T-helper 2 cell treated with Interferon-gamma antibody and Interleukin-4, amounts not matched to agents 5 μg/mL and 100 μg/mL, for 36 hours (primary cell): Measurements from ENCODE around the gene FZD4.
"Not testable (repeated sequence)": the region's sequence is repeated elsewhere in the genome, so short reads cannot be mapped to it uniquely, and the experiment has no call there.

Source experiments
- DNase-seq: peaks from one replicate; pipeline ENCODE4 v3.0.0; 2021; ENCODE audit warnings: low spot score
- H3K27ac Mint-ChIP-seq: one replicate; pipeline ENCODE4 v1.8.0; 2021; ENCODE audit warnings: mild to moderate bottlenecking, mixed read lengths
- H3K27me3 Mint-ChIP-seq: one replicate; pipeline ENCODE4 v1.8.0; 2021; ENCODE audit warnings: low read depth, mixed read lengths
- H3K36me3 Mint-ChIP-seq: one replicate; pipeline ENCODE4 v1.8.0; 2021; ENCODE audit warnings: low read depth, mixed read lengths
- H3K4me1 Mint-ChIP-seq: one replicate; pipeline ENCODE4 v1.8.0; 2021; ENCODE audit warnings: low read depth, mixed read lengths
- H3K4me3 Mint-ChIP-seq: one replicate; pipeline ENCODE4 v1.8.0; 2022; ENCODE audit warnings: mild to moderate bottlenecking, moderate library complexity, mixed read lengths
- H3K9me3 Mint-ChIP-seq: one replicate; pipeline ENCODE4 v1.8.0; 2021; ENCODE audit warnings: mixed read lengths

The FZD4 gene

DNA sequence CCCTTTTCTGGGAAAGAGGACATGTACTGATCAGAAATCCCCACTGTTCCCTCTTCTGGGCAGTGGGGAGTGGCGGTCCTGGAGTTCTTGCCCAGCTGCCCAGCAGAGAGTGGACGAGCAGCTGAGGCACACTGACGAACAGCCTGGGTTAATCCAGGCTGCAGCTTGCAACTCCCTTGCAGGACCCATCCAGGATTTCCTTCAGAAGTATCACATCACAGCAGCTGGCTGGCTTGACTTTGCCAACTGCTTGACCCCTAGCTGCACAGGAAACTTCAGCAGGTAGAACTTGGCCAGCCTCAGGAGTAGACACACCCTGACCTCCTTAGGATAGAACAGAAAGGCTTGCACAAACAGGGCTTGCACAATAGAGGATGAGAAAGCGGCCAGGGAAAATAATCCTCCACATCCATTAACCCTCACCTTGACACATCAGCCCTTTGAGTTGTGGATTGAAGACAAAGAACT, 27.9 kb upstream of the FZD4 start:
- Mint-ChIP-seq H3K27ac (no peak overlapping the region), H3K36me3 (no peaks in the 10 kb centered on the region), H3K9me3 (no peaks in the 10 kb centered on the region), H3K27me3 (peaks cover 7% of the 10 kb centered on the region), H3K4me1 (no peaks in the 10 kb centered on the region), H3K4me3 (no peak overlapping the region)
- DNase-seq, result no peak

DNA sequence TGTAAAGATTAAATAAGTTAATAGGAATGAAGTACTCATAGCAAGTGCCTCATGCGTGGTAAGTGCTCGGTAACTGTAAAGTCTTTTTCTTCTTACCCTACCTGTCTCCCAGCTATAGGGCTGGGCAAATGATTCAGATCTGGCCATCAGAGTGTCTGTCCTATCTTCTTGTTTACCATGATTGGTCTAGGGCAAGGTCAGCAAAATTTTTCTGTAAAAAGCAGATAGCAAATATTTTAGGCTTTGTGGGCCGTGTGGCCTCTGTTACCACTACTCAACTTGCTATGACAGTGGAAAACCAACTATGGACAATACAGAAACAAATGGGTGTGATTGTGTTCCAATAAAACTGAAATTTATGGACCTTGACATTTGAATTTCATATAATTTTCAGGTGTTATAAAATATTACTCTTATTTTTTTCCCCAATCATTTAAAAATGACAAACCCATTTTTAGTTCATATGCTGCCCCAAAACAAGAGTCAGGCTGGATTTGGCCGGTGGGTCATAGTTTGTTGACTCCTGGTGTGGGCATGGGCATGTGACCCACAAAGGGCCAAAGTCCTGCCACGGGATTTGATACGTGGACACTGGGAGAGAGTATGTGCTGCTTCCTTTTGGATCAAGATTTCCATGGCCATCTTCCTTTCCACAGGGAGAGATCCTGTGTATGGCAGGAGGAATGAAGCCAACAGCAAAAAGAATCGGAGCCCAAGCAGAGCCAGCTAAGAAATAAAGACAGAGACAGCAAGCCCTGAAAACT, 26.8 kb upstream of the FZD4 start:
- no peak overlapping the region for H3K4me3 Mint-ChIP-seq
- no peak for DNase-seq
- H3K4me1 Mint-ChIP-seq, result no peaks in the 10 kb centered on the region
- H3K9me3 Mint-ChIP-seq, result no peaks in the 10 kb centered on the region
- H3K36me3 Mint-ChIP-seq, result no peaks in the 10 kb centered on the region
- H3K27me3 Mint-ChIP-seq, result peaks cover 5% of the 10 kb centered on the region
- no peak overlapping the region for H3K27ac Mint-ChIP-seq

DNA sequence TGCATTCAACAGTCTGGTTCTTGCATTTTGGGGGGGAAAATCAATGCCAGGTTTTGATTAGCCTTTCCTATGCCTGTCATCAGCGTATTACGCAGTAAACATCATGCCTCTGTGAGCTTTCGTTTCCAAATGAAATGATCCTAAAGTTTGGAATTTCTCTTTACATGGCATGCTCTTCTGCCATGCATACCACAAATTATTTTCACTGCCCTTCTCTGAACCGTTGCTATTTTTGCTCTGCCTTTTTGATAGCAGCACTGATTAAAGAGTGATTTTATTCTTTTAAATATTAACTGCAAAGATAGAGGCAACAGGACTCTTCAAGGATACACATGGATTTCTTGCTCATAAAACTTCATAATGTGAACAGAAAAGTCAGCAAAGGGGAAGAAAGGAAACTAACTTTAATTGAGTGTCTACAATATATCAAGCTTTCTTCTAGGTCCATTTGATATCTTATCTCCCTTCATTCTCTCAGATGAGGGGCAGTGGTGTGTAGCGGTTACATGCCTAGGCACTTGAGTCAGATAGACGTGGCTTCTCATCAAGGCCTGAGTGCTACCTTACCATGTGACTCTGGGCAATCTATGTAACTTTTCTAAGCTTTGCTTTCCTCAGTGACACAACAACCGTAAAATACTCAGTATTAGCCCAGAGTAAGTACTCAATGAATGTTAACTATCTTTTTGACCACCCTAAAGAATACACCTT, 25.0 kb upstream of the FZD4 start:
- Mint-ChIP-seq H3K4me3 (no peak overlapping the region), H3K4me1 (no peaks in the 10 kb centered on the region), H3K27me3 (peaks cover 5% of the 10 kb centered on the region), H3K9me3 (no peaks in the 10 kb centered on the region), H3K27ac (no peak overlapping the region), H3K36me3 (no peaks in the 10 kb centered on the region)
- no peak for DNase-seq

DNA sequence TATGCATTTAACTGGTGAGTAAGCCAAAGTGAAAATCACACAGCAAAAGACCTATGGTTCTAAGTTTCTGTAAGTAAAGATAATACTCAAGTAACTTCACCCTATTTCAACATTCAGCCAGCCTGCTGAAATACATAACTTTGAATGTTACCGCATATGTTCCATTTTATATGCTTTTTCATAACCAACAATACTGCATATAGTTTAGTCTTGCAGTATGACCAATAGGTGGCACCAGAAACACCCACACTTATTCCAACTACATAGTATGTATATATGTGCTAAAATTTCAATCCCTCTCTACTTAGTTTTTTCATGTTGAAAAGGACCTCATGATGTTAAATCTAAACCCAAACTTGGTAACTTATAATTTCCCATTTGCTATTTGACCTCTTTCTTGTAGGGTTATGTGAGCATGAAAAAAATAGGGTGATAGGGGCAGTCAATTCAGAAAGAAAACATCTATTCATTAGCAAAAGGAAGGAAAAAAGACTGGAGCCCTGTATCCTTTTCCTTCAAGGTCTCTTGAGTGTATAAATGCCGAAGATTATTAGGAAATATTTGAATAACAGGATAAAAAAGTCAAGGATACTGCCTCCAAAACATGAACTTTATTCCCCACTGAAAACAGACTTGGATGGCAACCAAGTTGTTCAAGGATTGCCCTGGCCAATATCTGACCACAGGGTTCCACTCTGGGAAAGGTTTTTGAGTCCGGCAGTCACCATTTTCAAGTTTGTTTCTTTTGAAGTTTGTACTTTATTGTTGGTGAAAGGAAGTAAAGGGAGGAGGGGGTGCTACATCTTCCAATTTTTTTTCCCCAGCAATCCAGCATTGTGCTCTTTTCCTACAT, 23.8 kb upstream of the FZD4 start:
- no peak overlapping the region for H3K4me3 Mint-ChIP-seq
- H3K4me1 Mint-ChIP-seq, result no peaks in the 10 kb centered on the region
- H3K27me3 Mint-ChIP-seq, result peaks cover 3% of the 10 kb centered on the region
- DNase-seq, result no peak
- H3K36me3 Mint-ChIP-seq, result no peaks in the 10 kb centered on the region
- H3K27ac Mint-ChIP-seq, result no peak overlapping the region
- no peaks in the 10 kb centered on the region for H3K9me3 Mint-ChIP-seq

DNA sequence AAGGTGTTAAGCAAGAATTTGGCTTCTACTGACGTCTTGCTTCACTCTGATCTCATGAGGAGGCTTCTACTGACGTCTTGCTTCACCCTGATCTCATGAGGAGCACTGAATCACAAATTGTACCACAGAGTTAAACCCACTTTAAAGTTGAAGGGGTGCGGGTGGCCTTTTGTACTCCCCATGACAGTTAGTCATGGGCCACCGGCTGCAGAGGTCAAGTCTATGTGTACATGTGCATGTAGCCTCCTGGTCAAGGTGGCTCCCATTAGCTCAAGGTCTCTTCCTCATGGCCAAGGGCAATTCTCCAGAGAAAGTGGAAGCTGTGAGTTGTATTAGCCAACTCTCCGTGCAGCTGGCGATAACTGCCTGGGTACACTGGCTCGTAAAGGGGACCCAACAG, 23.1 kb upstream of the FZD4 start:
- H3K4me1 Mint-ChIP-seq, result no peaks in the 10 kb centered on the region

DNA sequence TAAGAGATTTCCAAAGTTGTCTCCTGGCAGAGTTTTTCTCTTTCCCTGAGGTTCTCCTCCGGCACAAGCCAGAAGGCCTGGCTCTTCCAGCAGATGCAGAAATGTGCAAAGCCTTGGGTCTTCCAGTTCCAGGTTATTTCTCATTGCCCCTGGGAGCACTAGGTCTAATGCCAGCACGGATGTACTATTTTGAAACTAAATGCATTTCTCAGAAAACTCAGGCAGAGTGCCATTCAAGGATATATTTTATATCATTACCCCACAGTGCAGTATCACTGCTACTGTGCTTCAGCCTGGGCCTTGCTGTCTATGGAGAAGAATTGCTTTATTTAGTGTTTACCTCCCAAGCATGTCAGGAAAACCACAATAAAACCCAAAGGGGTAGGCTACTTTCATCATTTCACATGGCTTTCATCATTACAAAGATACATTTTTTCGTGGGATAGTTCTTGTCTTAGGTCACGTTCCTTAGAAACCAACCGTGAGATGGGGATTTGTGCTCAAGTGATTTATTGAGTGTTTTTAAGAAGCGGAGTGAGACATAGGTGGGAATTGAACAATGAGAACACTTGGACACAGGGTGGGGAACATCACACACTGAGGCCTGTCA, 22.4 kb upstream of the FZD4 start:
- Mint-ChIP-seq H3K9me3 (peaks cover 12% of the 10 kb centered on the region), H3K27me3 (peaks cover 7% of the 10 kb centered on the region), H3K4me3 (no peak overlapping the region), H3K4me1 (no peaks in the 10 kb centered on the region), H3K27ac (no peak overlapping the region), H3K36me3 (no peaks in the 10 kb centered on the region)
- DNase-seq, result no peak

More for the DNA sequence above, 23.1 kb upstream of the FZD4 start:
- DNase-seq, result no peak
- Mint-ChIP-seq H3K36me3 (no peaks in the 10 kb centered on the region), H3K4me3 (no peak overlapping the region), H3K27me3 (peaks cover 5% of the 10 kb centered on the region), H3K27ac (no peak overlapping the region), H3K9me3 (peaks cover 5% of the 10 kb centered on the region)

DNA sequence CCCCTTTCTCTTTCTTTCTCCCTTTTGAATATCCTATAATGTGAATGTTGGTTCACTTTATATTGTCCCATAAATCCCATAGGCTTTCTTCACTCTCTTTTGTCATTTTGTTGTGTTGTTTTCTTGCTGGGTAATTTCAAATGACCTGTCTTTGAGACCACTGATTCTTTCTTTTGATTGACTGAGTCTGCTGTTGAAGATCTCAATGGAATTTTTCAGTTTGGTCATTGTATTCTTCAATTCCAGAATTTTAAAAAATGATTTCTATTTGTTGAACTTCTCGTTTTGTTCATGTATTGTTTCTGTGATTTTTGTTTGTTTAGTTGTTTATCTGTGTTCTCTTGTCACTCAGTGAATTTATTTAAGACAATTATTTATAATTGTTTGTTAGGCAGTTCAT, 17.5 kb upstream of the FZD4 start:
- peaks cover 13% of the 10 kb centered on the region for H3K9me3 Mint-ChIP-seq

DNA sequence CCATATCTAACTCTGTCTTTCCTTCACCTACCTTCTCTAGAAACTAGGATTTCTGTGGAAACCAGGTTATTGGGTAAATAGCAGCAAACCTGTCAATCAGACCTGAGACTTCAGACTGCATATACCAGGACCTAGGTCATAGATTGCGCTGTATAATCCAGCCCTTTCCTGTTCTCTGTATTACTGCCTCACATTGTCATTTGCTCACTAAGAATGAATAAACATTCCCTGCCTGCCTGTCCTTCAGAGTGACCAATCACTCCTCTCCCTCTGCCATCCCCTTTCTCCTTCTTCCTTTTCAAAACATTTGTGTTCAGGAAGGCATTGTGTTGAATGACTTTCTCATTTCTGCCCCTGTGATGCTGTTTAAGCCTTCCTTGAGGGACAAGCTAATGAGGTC, 14.1 kb upstream of the FZD4 start:
- no peaks in the 10 kb centered on the region for H3K4me1 Mint-ChIP-seq
- H3K27ac Mint-ChIP-seq, result no peak overlapping the region
- peaks cover 24% of the 10 kb centered on the region for H3K27me3 Mint-ChIP-seq
- H3K36me3 Mint-ChIP-seq, result no peaks in the 10 kb centered on the region
- no peak for DNase-seq
- no peak overlapping the region for H3K4me3 Mint-ChIP-seq
- H3K9me3 Mint-ChIP-seq, result peaks cover 13% of the 10 kb centered on the region

More for the DNA sequence above, 17.5 kb upstream of the FZD4 start:
- Mint-ChIP-seq H3K36me3 (no peaks in the 10 kb centered on the region), H3K27ac (no peak overlapping the region), H3K27me3 (peaks cover 7% of the 10 kb centered on the region), H3K4me1 (no peaks in the 10 kb centered on the region), H3K4me3 (no peak overlapping the region)
- DNase-seq, result no peak

DNA sequence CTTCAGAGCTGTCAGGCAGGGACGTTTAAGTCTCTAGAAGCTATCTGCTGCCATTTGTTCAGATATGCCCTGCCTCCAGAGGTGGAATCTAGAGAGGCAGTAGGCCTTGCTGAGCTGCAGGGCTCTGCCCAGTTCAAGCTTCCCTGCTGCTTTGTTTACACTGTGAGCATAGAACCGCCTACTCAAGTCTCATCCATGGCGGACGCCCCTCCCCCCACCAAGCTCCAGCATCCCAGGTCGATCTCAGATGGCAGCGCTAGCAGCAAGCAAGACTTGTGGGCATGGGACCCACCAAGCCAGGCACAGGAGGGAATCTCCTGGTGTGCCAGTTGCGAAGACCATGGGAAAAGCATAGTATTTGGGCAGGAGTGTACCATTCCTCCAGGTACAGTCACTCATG, 12.4 kb upstream of the FZD4 start:
- not testable (repeated sequence) for H3K27ac Mint-ChIP-seq, H3K9me3 Mint-ChIP-seq, H3K4me1 Mint-ChIP-seq, H3K36me3 Mint-ChIP-seq, DNase-seq, H3K4me3 Mint-ChIP-seq
- H3K27me3 Mint-ChIP-seq, result peaks cover 30% of the 10 kb centered on the region

DNA sequence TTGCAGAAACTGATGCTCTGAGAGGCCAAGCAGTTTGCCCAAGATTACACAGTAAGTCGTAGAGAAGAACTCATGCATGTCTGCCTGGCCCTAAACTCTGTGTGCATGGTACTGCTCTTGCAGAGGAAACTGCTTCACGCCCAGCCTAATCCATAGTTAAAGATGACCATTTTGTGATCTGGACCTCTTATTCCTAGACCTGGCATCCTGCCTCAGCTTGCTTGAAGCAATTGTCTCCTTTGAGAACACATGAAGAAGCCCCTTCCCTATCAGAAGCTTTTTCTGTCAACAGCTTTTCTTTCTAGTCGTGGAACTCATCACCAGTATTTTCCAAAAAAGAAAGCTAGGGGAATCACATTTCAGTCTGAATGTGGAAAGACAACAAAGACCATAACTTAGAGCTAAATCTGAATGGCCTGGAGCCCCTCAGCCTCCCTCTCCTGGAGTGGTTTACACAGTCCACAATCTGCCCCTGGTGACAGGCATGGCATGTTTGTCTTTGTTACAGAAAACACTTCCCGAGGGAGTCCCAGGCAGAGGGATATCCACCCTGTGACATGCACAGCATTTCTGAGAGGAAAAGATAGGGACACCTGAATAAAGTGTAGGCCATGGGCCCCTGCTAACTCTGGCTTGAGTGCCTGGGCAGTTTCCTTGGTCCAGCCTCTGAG, 2.9 kb upstream of the FZD4 start:
- no peak for DNase-seq
- Mint-ChIP-seq H3K4me3 (no peak overlapping the region), H3K27ac (no peak overlapping the region), H3K27me3 (peaks cover 58% of the 10 kb centered on the region), H3K4me1 (peaks cover 11% of the 10 kb centered on the region), H3K9me3 (no peaks in the 10 kb centered on the region), H3K36me3 (no peaks in the 10 kb centered on the region)

DNA sequence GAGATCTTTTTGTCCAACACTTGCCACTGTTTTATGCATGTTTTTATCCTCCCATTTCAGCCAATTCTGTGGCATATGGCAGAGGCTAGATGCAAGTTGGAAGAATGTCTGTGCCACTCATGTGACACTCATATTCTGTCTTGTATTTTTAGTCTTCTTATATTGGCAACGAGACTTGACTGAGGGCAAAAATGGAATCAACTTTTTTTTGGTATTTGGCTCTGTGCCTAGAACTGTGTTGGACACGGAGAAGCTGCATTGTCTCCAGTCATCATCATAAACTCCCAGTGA, 1.7 kb upstream of the FZD4 start:
- Mint-ChIP-seq H3K36me3 (no peaks in the 10 kb centered on the region), H3K4me3 (no peak overlapping the region), H3K27me3 (peaks cover 65% of the 10 kb centered on the region), H3K27ac (no peak overlapping the region), H3K9me3 (no peaks in the 10 kb centered on the region), H3K4me1 (peaks cover 11% of the 10 kb centered on the region)
- no peak for DNase-seq

DNA sequence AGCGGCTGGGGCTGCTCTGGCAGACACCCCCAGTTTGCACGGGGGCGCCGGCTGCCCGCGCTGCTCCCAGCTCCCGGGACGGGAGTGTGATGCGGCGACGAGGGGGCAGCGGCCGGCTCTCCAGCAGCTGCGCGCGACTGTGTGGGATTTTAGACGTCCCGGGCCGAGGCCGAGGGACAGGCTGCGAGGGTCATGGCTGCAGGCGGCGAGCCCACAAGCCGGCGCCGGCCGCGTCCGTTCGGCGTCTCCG, 159 bp downstream of the FZD4 start:
- no peak overlapping the region for H3K27ac Mint-ChIP-seq
- H3K4me1 Mint-ChIP-seq, result peaks cover 11% of the 10 kb centered on the region
- no peak for DNase-seq
- no peaks in the 10 kb centered on the region for H3K36me3 Mint-ChIP-seq
- no peak overlapping the region for H3K4me3 Mint-ChIP-seq
- no peaks in the 10 kb centered on the region for H3K9me3 Mint-ChIP-seq
- peaks cover 75% of the 10 kb centered on the region for H3K27me3 Mint-ChIP-seq

DNA sequence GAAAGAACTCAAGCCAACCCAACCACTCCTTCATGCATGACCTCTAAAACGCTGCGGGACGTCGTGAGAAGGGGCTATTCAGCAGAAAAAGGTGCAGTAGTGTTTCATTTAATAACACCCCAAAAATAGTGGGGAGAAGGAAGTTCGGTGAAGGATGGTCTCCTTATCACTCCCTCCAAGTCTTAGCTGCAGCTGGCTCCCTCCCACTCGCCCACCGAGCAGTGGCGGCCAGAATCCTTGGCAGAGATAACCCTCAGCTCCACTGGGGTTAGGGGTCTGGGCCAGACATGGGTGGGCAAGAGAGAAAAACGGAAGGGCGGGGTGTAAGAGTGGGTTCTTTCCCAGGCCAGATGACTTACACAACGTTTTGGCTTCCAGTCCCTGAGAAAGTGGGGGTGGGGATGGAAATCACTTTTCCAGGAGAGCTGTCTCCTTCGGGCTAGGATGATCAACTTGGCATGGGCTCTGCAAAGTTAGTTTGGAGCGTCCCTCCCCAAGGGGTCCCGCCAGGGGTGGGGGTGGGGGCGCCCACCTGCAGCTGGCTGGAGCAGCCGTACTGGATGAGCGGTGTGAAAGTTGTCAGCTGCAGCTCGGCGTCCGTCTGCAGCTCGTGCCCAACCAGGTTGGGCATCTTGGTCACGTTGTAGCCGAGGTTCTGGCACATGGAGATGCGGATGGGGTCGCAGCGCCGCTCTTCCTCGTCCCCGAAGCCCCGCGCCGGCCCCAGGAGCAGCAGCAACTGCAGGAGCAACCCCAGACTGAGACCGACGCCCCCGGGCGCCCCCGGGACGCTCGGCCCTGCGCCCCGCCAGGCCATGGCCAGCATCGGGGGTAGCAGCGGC, 705 bp downstream of the FZD4 start:
- Mint-ChIP-seq H3K27ac (no peak overlapping the region), H3K4me1 (peaks cover 11% of the 10 kb centered on the region), H3K4me3 (peak overlapping the region; percentile 71), H3K36me3 (no peaks in the 10 kb centered on the region), H3K9me3 (no peaks in the 10 kb centered on the region), H3K27me3 (peaks cover 73% of the 10 kb centered on the region)
- DNase-seq, result no peak
